Astrocyte (in vitro differentiated cells and primary cell): ENCODE data around the gene AGRN.

Source experiments
- CTCF ChIP-seq: IDR thresholded peaks from 2 replicates; pipeline ENCODE4 v1.5.1; 2011; ENCODE audit warnings: low read depth, mild to moderate bottlenecking, inconsistent platforms, low read length, moderate library complexity; ENCODE audit not compliant: insufficient read depth
- EZH2 ChIP-seq: IDR thresholded peaks from 2 replicates; pipeline ENCODE4 v1.6.1; 2012; ENCODE audit warnings: mild to moderate bottlenecking, low read length, inconsistent platforms; ENCODE audit not compliant: insufficient read depth

DNA sequence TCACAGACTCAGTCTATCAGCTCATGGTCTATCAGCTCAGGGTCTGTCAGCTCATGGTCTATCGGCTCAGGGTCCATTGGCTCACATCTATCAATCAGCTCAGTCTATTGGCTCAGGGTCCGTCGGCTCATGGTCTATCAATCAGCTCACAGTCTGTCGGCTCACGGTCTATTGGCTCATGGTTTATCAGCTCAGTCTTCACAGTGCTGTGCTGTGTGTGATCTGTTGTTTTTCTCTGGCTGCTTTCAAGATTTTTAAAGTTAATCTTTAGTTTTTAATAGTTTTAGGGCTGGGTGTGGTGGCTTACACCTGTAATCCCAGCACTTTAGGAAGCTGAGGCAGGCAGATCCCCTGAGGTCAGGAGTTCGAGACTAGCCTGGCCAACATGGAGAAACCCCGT lies 81.6 kb downstream of the AGRN start:
- TF ChIP-seq CTCF: no peak
- no peak for TF ChIP-seq EZH2
